LNCaP clone FGC (cell line): ENCODE results near the gene GRIP1.
A peak's percentile ranks its signal among the peaks of the same experiment; 100 is the strongest.

ENCODE experiments used
- DNase-seq: peaks from one replicate; pipeline ENCODE4 v3.0.0-alpha.2; 2011; ENCODE audit warnings: low read depth
- H3K4me3 ChIP-seq: 2 replicates; pipeline ENCODE4 v1.5.1; 2011; ENCODE audit warnings: mild to moderate bottlenecking, low read depth, low read length, control low read depth
- TF ChIP-seq, protein P1 (sequence below): IDR thresholded peaks from 2 replicates; pipeline ENCODE4 v1.5.1; 2012; ENCODE audit warnings: mild to moderate bottlenecking; ENCODE audit not compliant: control insufficient read depth, insufficient read depth; ENCODE audit errors: extremely low read depth

Gene GRIP1

DNA sequence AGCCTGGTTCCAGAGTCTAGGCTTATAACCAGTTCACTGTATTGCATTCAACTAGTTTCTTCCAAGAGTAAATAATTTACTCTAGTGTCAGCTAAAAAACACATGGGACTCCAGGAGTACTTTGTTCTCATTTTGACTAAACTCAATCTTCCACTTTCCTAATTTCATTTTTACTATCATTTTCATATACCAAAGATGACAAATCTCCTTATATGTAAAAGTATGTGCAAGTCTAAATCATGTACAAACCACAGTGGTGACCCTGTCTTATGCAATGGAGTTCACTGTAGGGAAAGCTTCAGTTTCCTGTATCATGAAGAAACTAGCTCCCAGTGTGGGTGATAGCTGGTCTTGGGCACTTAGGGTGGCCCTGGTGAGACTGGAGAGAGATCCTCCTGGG, 225.0 kb downstream of the GRIP1 start:
- TF ChIP-seq, protein P1, sequence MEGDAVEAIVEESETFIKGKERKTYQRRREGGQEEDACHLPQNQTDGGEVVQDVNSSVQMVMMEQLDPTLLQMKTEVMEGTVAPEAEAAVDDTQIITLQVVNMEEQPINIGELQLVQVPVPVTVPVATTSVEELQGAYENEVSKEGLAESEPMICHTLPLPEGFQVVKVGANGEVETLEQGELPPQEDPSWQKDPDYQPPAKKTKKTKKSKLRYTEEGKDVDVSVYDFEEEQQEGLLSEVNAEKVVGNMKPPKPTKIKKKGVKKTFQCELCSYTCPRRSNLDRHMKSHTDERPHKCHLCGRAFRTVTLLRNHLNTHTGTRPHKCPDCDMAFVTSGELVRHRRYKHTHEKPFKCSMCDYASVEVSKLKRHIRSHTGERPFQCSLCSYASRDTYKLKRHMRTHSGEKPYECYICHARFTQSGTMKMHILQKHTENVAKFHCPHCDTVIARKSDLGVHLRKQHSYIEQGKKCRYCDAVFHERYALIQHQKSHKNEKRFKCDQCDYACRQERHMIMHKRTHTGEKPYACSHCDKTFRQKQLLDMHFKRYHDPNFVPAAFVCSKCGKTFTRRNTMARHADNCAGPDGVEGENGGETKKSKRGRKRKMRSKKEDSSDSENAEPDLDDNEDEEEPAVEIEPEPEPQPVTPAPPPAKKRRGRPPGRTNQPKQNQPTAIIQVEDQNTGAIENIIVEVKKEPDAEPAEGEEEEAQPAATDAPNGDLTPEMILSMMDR, result no peak
- DNase-seq, result no peak
- no peak overlapping the region for H3K4me3 ChIP-seq

DNA sequence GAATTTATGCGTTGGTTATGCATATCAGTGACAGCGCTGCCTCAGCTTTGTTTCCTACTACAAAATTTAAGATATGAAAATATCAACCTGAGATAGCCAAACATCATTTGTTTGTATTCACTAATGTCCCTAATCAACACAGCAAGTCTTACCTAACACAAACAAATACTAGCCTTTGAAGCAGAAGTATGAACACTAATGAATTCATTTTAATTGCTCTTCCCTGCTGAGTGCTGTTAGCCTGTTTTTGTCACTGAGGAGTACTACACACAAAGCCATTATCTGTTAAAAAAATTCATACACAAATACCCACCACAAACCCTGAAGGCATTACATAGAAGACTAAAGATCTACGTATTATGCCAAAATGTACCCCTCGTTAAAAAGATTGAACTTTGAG, 225.8 kb downstream of the GRIP1 start:
- no peak overlapping the region for H3K4me3 ChIP-seq
- TF ChIP-seq, protein P1, result no peak
- no peak for DNase-seq

DNA sequence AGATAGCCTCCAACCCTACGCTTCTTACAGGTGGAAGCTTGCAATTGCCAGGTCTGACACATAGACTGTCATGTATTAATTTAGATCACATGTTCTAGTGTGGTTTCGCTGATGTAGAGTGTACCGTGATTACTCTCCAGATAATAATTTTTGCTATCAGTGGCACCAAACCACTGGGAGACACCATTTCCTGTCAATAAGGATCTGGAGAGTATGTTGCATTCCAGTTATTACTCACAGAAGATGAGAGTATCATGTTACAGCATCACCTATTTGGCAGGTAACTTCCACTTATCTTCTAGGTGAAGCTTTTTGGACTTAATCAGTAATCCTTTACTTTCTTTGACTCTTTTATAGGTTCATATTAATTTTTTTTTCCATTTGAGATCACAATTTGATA, 229.3 kb downstream of the GRIP1 start:
- TF ChIP-seq, protein P1, result no peak
- H3K4me3 ChIP-seq, result no peak overlapping the region
- DNase-seq, result peak; percentile 6

DNA sequence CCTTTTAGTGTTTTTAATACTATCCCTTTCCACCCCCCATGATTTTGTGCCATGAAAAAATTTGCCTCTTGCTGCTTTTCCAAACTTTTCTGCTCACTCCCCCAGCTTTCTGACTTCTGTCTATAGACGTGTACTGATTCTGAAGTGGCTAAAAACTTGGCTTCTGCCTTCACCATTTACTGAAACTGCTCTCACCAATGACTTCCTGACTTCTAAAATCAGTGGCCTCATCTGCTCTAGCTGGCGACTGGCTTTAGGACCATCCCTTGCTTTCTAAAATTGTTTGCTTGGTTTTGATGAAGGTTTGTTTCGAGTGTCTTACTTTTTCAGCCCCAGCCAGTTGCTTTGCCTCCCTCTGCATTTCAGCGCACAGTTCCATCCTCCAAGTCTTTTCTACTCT, 231.2 kb downstream of the GRIP1 start:
- H3K4me3 ChIP-seq, result no peak overlapping the region
- TF ChIP-seq, protein P1, result no peak
- no peak for DNase-seq

DNA sequence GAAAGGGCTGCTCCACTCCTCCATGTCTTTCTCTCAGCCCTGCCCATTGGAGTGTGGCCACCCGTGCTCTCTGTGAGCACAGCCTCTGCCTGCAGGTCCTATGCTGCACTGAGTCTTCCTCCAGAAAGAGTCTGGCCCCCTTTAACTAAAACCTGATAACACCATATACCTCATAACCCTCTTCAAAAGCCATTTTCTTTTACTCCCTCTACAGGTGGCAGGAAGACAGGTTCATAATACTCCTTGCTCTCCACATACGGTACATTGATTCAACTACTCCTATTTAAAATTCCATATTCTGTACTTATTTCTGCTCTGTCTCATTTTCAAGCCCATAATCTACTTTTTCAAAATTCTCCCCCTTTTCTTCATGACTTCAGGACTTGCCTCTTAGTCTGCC, 232.6 kb downstream of the GRIP1 start:
- no peak overlapping the region for H3K4me3 ChIP-seq
- TF ChIP-seq, protein P1, result no peak
- DNase-seq, result no peak

DNA sequence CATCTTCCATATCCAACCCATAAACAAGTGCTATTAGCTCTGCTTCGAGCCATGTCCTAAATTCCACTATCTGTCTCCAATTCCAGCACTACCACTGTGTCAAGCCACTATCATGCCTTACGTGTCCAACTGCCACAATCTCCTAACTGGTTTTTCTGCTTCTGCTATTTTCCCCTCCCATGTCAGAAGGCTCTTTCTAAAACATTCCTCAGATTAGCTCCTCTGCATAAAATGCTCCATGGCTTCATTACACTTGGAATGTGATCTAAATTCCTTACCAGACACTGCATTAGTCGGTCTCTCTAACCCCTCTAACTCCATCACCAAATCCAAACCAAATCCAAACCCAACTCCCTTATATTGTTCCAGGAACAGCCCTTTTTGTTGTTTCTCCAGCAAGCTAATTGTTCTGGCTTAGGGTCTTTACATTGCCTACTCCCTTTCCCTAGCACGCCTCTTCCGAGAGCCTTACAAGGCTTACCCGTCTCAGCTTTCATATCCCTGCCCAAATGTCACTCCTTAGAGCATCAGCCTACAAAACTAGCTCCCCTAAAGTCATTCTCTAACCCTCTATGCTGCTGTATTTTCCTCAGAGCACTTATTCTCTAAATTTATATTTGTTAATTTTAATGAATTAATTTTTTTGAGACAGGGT, 236.8 kb downstream of the GRIP1 start:
- no peak for DNase-seq
- TF ChIP-seq, protein P1, result no peak
- no peak overlapping the region for H3K4me3 ChIP-seq

DNA sequence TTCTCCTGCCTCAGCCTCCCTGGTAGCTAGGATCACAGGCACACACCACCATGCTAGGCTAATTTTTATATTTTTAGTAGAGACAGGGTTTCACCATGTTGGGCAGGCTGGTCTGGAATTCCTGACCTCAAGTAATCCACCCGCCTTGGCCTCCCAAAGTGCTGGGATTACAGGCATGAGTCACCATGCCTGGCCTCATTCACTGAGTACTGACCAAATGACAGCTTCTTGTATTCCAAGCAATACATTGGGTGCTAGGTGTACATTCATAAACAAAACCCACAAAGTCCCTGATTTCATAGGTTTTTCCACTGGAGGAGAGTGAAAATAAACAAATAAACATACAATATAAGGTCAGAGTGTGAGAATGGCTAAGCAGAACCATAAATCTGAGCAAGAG, 240.3 kb downstream of the GRIP1 start:
- TF ChIP-seq, protein P1, result no peak
- no peak for DNase-seq

More for the DNA sequence above, 240.3 kb downstream of the GRIP1 start:
- H3K4me3 ChIP-seq, result no peak overlapping the region
